ENCODE measurements around the gene NUTM1. TPM values are rescaled to one million over a fixed set of nuclear protein-coding genes. Genes with fewer than 3 reads are reported as not detected.

NUTM1 gene
- total RNA-seq, 1 experiment from 2014 or later, result 0.46 TPM

GRCh38 chr15:34342737-34343575, at the start of gene NUTM1, which contains the start of gene NOP10 (continued):
- no peak for TF ChIP-seq PRDM15 (CRISPR knock-in tag; IDR thresholded peaks at IDR 0.05)

GRCh38 chr15:34297059-34297458, 46.1 kb upstream of the NUTM1 start:
- no peak for DNase-seq (ENCODE audit: low spot score)
- TF ChIP-seq NFYB (CRISPR knock-in tag; conservative IDR thresholded peaks at IDR 0.05; ENCODE audit: low read depth) (no peak), E2F5 (CRISPR knock-in tag; IDR thresholded peaks at IDR 0.05) (no peak), ZSCAN18 (CRISPR knock-in tag; IDR thresholded peaks at IDR 0.05) (no peak), ATF3 (CRISPR knock-in tag; conservative IDR thresholded peaks at IDR 0.05) (no peak), IRF2 (CRISPR knock-in tag; IDR thresholded peaks at IDR 0.05; ENCODE audit: borderline replicate concordance, low read depth) (no peak), SOX15 (CRISPR knock-in tag; IDR thresholded peaks at IDR 0.05) (no peak)
- Mint-ChIP-seq H3K36me3 (no peaks in the 10 kb centered on the region), H3K4me3 (no peak overlapping the region), H3K27me3 (ENCODE audit: low read depth) (no peaks in the 10 kb centered on the region), H3K4me1 (no peaks in the 10 kb centered on the region), H3K27ac (no peak overlapping the region), H3K9me3 (no peaks in the 10 kb centered on the region)
- no peak for ATAC-seq
- CTCF ChIA-PET, result interaction anchor here (0.6 kb wide), 1 partner anchor 212 kb away, joined by 3 read pairs; no protein-coding TSS in a partner anchor
- POLR2A ChIA-PET, result no interaction called here

GRCh38 chr15:34301058-34301457, 42.1 kb upstream of the NUTM1 start:
- no peak overlapping the region for H3K27ac Mint-ChIP-seq

More at GRCh38 chr15:34301058-34301457, 42.1 kb upstream of the NUTM1 start:
- DNase-seq (ENCODE audit: low spot score), result no peak
- no peaks in the 10 kb centered on the region for H3K27me3 Mint-ChIP-seq (ENCODE audit: low read depth)
- H3K36me3 Mint-ChIP-seq, result no peaks in the 10 kb centered on the region
- CTCF ChIA-PET, result no interaction called here
- peaks cover 6% of the 10 kb centered on the region; the same call in 1 of the 2 replicates for H3K9me3 Mint-ChIP-seq
- no peaks in the 10 kb centered on the region for H3K4me1 Mint-ChIP-seq
- POLR2A ChIA-PET, result no interaction called here
- no peak overlapping the region for H3K4me3 Mint-ChIP-seq
- TF ChIP-seq MAX (CRISPR knock-in tag; IDR thresholded peaks at IDR 0.05) (no peak), ZNF121 (CRISPR knock-in tag; IDR thresholded peaks at IDR 0.05) (no peak), TCF7 (CRISPR knock-in tag; IDR thresholded peaks at IDR 0.05; ENCODE audit: low read depth) (no peak), ZNF671 (CRISPR knock-in tag; IDR thresholded peaks at IDR 0.05) (no peak), FOXJ3 (CRISPR knock-in tag; IDR thresholded peaks at IDR 0.05; ENCODE audit: borderline replicate concordance) (no peak), PREB (CRISPR knock-in tag; IDR thresholded peaks at IDR 0.05; ENCODE audit: borderline replicate concordance) (no peak), NFYB (CRISPR knock-in tag; conservative IDR thresholded peaks at IDR 0.05; ENCODE audit: low read depth) (no peak), ZNF263 (CRISPR knock-in tag; IDR thresholded peaks at IDR 0.05; ENCODE audit: low read depth) (no peak), MXD4 (CRISPR knock-in tag; IDR thresholded peaks at IDR 0.05; ENCODE audit: borderline replicate concordance) (no peak), ZBTB21 (CRISPR knock-in tag; IDR thresholded peaks at IDR 0.05; ENCODE audit: borderline replicate concordance) (no peak), ZSCAN18 (CRISPR knock-in tag; IDR thresholded peaks at IDR 0.05) (no peak), SMAD4 (CRISPR knock-in tag; IDR thresholded peaks at IDR 0.05) (no peak), ZNF232 (CRISPR knock-in tag; IDR thresholded peaks at IDR 0.05) (no peak), CREB1 (CRISPR knock-in tag; IDR thresholded peaks at IDR 0.05) (no peak), ZNF281 (CRISPR knock-in tag; IDR thresholded peaks at IDR 0.05) (no peak)
- ATAC-seq, result no peak
